CD4-positive, CD25-positive, alpha-beta regulatory T cell (primary cell): Measurements from ENCODE around the gene CYREN. TPM values are rescaled to one million over a fixed set of nuclear protein-coding genes. Genes with fewer than 3 reads are reported as not detected.

Source experiments
- ATAC-seq, 2 donors: fragments of 150-1000 bp; cut with Tn5 transposase; one replicate each; pipeline ENCODE4 v1.10.0; 2021; ENCODE audit warnings: low read depth in 2 of 2, moderate number of reproducible peaks in 2 of 2, moderate library complexity in 1 of 2
- DNase-seq, 3 donors: peaks; one replicate each; pipeline versions ENCODE4 v3.0.0 to v3.0.0-alpha.2; 2012 to 2022; ENCODE audit warnings: mixed read lengths in 1 of 3
- H3K27ac ChIP-seq: one replicate; pipeline ENCODE4 v1.7.0; 2013; ENCODE audit warnings: mild to moderate bottlenecking, low read length; ENCODE audit not compliant: insufficient read depth, poor library complexity, severe bottlenecking
- H3K27me3 ChIP-seq: one replicate; pipeline ENCODE4 v1.7.0; 2013; ENCODE audit warnings: low read length; ENCODE audit not compliant: control insufficient read depth, insufficient read depth
- H3K36me3 ChIP-seq: one replicate; pipeline ENCODE4 v1.7.0; 2013; ENCODE audit warnings: mild to moderate bottlenecking, low read length, moderate library complexity; ENCODE audit not compliant: control insufficient read depth, insufficient read depth
- H3K4me1 ChIP-seq: 2 replicates; pipeline ENCODE4 v1.7.0; 2013; ENCODE audit warnings: mild to moderate bottlenecking, low read length; ENCODE audit not compliant: insufficient read depth, control insufficient read depth, poor library complexity, severe bottlenecking
- H3K4me3 ChIP-seq: one replicate; pipeline ENCODE4 v1.7.0; 2013; ENCODE audit warnings: low read depth, mild to moderate bottlenecking, low read length, moderate library complexity
- H3K9me3 ChIP-seq, 2 experiments: 1 replicate in 1 of 2; 2 replicates in 1 of 2; pipeline ENCODE4 v1.7.0; 2013; ENCODE audit warnings: low read length in 2 of 2, mild to moderate bottlenecking in 1 of 2, moderate library complexity in 1 of 2; ENCODE audit not compliant: control insufficient read depth in 2 of 2
- H3K27ac Mint-ChIP-seq, 3 donors: one replicate each; pipeline ENCODE4 v1.8.0; 2020 to 2022; ENCODE audit warnings: mild to moderate bottlenecking in 3 of 3, mixed read lengths in 3 of 3, moderate library complexity in 2 of 3
- H3K27me3 Mint-ChIP-seq: one replicate; pipeline ENCODE4 v1.8.0; 2022; ENCODE audit warnings: mild to moderate bottlenecking, mixed read lengths
- H3K36me3 Mint-ChIP-seq: one replicate; pipeline ENCODE4 v1.8.0; 2020; ENCODE audit warnings: mixed read lengths
- H3K4me1 Mint-ChIP-seq, 4 donors: one replicate each; pipeline ENCODE4 v1.8.0; 2020 to 2022; ENCODE audit warnings: mixed read lengths in 4 of 4, mild to moderate bottlenecking in 1 of 4
- H3K4me3 Mint-ChIP-seq, 4 donors: one replicate each; pipeline ENCODE4 v1.8.0; 2020 to 2022; ENCODE audit warnings: mild to moderate bottlenecking in 4 of 4, mixed read lengths in 4 of 4, moderate library complexity in 3 of 4
- H3K9me3 Mint-ChIP-seq, 7 donors: one replicate each; pipeline ENCODE4 v1.8.0; 2020 to 2022; ENCODE audit warnings: mixed read lengths in 7 of 7, mild to moderate bottlenecking in 3 of 7, moderate library complexity in 2 of 7
- polyA plus RNA-seq, 4 donors: library from polyadenylated mRNA; unstranded; fragments of 300-500 nt; fragmentation: Illumina TruSeq; gene quantifications; one replicate each; pipeline ENCODE4 v1.2.3, GENCODE V29; 2021
- total RNA-seq: library from RNA; stranded (reverse); gene quantifications from one replicate; pipeline ENCODE4 v1.2.3, GENCODE V29; 2022

The CYREN gene
- total and polyA plus RNA-seq, 5 donors from 2014 or later, result 20.1 to 39.8 (median 28.3) TPM

DNA sequence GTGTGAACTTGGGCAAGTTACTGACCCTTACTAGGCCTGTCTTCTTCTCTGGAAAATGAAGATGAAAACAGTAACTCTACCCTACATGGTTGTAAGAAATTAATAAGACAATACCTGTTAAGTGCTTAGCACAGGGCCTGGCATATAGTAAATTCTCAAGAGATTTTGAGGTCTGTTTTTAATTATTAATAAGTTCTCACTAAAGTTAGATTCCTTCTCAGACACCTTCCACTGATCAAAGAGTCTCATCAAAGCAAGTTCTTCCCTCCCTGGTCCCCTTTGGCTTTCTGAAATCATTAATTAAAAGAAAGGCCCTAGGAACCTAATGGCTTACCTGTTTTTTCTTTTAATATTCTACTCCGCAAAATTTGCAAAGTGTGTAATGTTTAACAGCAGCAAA is 18.1 kb downstream of the CYREN start:
- Mint-ChIP-seq H3K9me3 (peaks cover 0 to 39% (median 16%) of the 10 kb centered on the region in 7 donors), H3K27me3 (no peaks in the 10 kb centered on the region), H3K36me3 (peaks cover 52% of the 10 kb centered on the region), H3K4me1 (peaks cover 19 to 74% (median 60%) of the 10 kb centered on the region in 4 donors), H3K4me3 (peak overlapping the region in 2 of 4 donors; percentile 8 to 47), H3K27ac (no peak overlapping the region)
- Histone ChIP-seq H3K4me1 (peaks cover 41% of the 10 kb centered on the region), H3K9me3 (peaks cover 27 to 35% of the 10 kb centered on the region in 2 experiments), H3K27me3 (no peaks in the 10 kb centered on the region), H3K27ac (no peak overlapping the region), H3K36me3 (peaks cover 28% of the 10 kb centered on the region), H3K4me3 (no peak overlapping the region)
- no peak for ATAC-seq
- DNase-seq, result no peak

- Histone ChIP-seq H3K9me3 (peaks cover 27 to 29% of the 10 kb centered on the region in 2 experiments), H3K4me1 (peaks cover 48% of the 10 kb centered on the region), H3K27me3 (no peaks in the 10 kb centered on the region), H3K4me3 (peak overlapping the region; percentile 99), H3K36me3 (peaks cover 23% of the 10 kb centered on the region), H3K27ac (no peak overlapping the region)
- DNase-seq, result no peak
- peak overlapping the region; percentile 12 to 52 (median 15) for H3K27ac Mint-ChIP-seq
- H3K4me1 Mint-ChIP-seq, result peaks cover 19 to 75% (median 58%) of the 10 kb centered on the region in 4 donors
- H3K9me3 Mint-ChIP-seq, result peaks cover 0 to 33% (median 14%) of the 10 kb centered on the region in 7 donors
- H3K4me3 Mint-ChIP-seq, result peak overlapping the region; percentile 4 to 87 (median 51)
- peaks cover 43% of the 10 kb centered on the region for H3K36me3 Mint-ChIP-seq
- no peaks in the 10 kb centered on the region for H3K27me3 Mint-ChIP-seq
- no peak for ATAC-seq
Observed at GRCh38 chr7:135151533-135151932, 19.0 kb downstream of the CYREN start.

DNA sequence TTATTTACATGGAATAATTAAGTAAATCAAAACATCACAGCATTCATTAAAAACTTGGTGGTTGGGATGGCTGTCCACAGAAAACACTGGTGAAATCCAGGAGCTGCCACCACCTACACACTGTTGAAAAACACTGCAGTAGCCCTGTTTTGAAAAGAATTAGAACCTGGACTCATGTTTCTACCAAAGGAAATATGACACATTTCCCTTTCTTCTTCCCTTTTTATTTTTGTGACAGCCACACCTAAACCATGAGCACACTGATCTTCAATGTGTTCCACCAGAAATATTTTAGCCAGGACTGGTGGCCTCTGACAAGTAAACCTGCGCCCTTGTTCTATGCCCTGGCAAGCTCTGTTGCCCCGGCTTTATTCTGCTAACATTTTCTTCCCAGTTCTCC is 19.4 kb downstream of the CYREN start:
- H3K36me3 ChIP-seq, result peaks cover 23% of the 10 kb centered on the region
- H3K36me3 Mint-ChIP-seq, result peaks cover 39% of the 10 kb centered on the region
- H3K4me3 ChIP-seq, result peak overlapping the region; percentile 99
- H3K4me3 Mint-ChIP-seq, result peak overlapping the region; percentile 87 to 93 (median 88)
- H3K4me1 ChIP-seq, result peaks cover 52% of the 10 kb centered on the region
- no peaks in the 10 kb centered on the region for H3K27me3 Mint-ChIP-seq
- H3K27ac Mint-ChIP-seq, result peak overlapping the region; percentile 12 to 52 (median 15)
- no peaks in the 10 kb centered on the region for H3K27me3 ChIP-seq
- H3K4me1 Mint-ChIP-seq, result peaks cover 19 to 77% (median 60%) of the 10 kb centered on the region in 4 donors
- ATAC-seq (no peak), DNase-seq (no peak)
- peaks cover 0 to 29% (median 9%) of the 10 kb centered on the region in 7 donors for H3K9me3 Mint-ChIP-seq
- no peak overlapping the region for H3K27ac ChIP-seq
- peaks cover 23 to 25% of the 10 kb centered on the region in 2 experiments for H3K9me3 ChIP-seq

DNA sequence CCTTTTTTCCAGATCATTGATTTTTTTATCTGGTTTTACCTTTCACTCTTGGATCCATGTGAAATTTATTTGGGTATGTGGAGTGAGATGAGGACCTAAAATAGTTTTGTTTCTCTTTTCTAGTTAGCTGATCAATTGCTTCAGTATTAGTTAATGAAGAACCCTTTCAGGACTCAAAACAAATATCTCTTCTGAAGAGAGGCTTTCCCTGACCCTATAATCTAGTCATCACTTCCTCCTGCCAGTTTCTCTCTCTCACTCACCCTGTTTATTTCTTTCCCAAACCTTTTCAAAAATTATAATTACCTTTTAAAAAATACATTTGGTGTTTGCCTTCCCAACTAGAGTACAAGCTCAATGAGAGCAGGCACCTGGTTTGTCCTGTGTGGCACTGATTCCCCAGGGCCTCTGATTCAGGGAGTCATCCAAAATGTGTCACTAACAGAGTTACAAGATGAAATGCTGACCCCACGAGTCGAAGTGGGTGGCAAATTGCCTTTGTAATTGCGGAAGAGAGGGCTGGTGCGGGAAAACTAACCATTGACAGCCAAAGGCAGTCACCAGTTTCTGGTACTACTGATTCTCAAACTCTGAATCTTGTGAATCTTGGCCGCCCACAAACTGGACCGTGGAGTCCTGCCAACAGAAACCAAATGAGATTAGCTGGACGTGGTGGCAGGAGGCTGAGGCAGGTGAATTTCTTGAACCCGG is 20.3 kb downstream of the CYREN start:
- H3K36me3 ChIP-seq, result peaks cover 19% of the 10 kb centered on the region
- no peak for ATAC-seq
- H3K27ac ChIP-seq, result no peak overlapping the region
- peak overlapping the region in 1 of 3 donors; percentile 80 for H3K27ac Mint-ChIP-seq
- no peaks in the 10 kb centered on the region for H3K27me3 ChIP-seq
- H3K9me3 Mint-ChIP-seq, result peaks cover 0 to 20% (median 9%) of the 10 kb centered on the region in 7 donors
- H3K4me1 ChIP-seq, result peaks cover 56% of the 10 kb centered on the region
- no peaks in the 10 kb centered on the region for H3K27me3 Mint-ChIP-seq
- peak overlapping the region; percentile 99 for H3K4me3 ChIP-seq
- peaks cover 33% of the 10 kb centered on the region for H3K36me3 Mint-ChIP-seq
- peak overlapping the region; percentile 87 to 94 (median 92) for H3K4me3 Mint-ChIP-seq
- peaks cover 19 to 81% (median 66%) of the 10 kb centered on the region in 4 donors for H3K4me1 Mint-ChIP-seq
- DNase-seq, result no peak
- peaks cover 15 to 16% of the 10 kb centered on the region in 2 experiments for H3K9me3 ChIP-seq

DNA sequence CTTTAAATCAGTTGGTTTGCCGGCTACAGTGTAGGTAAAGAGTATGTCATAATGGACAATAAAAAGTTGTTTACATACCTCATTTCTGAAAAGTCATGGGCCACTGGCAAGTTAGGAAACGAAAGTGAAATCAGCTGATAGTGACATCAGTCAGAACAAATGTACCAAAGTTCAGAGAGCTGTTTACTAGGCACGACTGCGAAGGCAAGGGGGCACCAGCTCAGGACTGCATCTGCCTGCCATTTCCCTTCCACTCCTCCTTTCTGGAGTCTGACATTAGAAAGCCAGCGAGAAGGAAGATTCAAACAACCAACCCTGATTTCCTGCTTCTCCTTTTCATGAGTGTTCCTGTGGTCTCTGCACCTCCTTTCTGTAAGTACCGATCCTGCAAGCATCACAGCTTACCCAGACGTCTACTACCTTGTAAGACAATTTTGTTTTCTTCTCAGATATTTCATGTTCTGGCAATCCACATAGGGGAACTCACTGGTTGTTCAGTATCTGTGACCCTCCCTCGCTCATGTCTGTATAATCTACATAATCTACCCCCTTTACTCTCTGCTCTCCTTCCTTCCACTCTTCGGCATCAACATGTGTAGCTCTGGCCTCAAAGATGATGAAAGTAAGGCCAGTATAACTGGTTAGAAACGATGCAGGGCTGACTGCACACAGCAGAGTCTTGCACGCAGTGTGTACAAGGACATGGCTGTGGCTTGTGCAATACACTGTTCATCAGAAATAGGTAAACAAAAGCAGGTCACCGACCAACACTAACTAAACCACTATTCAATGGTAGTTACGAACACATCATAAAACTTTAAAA is 22.4 kb downstream of the CYREN start, which contains the start of gene TMEM140:
TSS of gene TMEM140 (plus strand) at position 174 of the 823 bp plus-strand sequence. CDS start 16,370 bp downstream, outside the sequence.
- H3K27ac ChIP-seq, result peak within 1 kb of the TSS; percentile 94
- Mint-ChIP-seq H3K27ac (peak within 1 kb of the TSS; percentile 96 to 98 (median 97)), H3K36me3 (peaks cover 15% of the 10 kb centered on the region), H3K27me3 (no peaks in the 10 kb centered on the region), H3K4me3 (peak within 1 kb of the TSS; percentile 87 to 94 (median 92)), H3K4me1 (peaks cover 5 to 70% (median 58%) of the 10 kb centered on the region in 4 donors), H3K9me3 (peaks cover 0 to 4% (median 3%) of the 10 kb centered on the region in 7 donors)
- H3K4me1 ChIP-seq, result peaks cover 56% of the 10 kb centered on the region
- H3K9me3 ChIP-seq, result peaks cover 0 to 3% of the 10 kb centered on the region in 2 experiments
- H3K4me3 ChIP-seq, result peak within 1 kb of the TSS; percentile 99
- H3K27me3 ChIP-seq, result no peaks in the 10 kb centered on the region
- peaks cover 19% of the 10 kb centered on the region for H3K36me3 ChIP-seq
- peak; percentile 42 to 92 (median 82) for DNase-seq
- peak; percentile 76 to 85 for ATAC-seq

DNA sequence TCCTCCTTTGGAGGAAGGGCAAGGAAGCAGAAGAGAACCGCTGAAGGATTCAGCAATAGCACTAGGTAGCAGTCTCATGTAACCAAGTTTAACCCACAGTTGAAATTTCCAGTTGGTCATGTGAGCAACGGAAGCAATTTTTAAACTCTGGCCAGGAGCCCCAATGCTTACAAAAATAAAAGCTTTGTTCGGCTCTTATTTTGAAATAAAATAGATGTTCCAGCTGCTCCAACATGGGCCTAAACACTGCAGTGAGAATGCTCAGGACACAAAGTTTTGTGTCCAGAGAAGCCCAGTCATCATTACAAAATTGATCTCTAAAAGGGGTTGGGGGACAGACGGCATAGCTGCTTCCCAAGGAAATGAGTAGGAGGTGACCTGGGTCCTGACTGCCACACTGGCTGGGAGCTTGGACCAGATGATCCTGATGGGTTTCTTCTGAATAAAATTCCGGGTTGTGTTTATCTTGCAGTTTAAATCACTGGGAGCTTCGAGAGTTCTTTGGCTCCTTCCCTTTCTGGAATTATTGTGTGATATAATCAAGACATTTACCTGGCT is 23.1 kb downstream of the CYREN start:
- DNase-seq (peak in 2 of 3 donors; percentile 24 to 64), ATAC-seq (peak; percentile 7 to 23)
- peaks cover 5 to 66% (median 53%) of the 10 kb centered on the region in 4 donors for H3K4me1 Mint-ChIP-seq
- H3K9me3 Mint-ChIP-seq, result peaks cover 0 to 1% (median 0%) of the 10 kb centered on the region in 7 donors
- peak overlapping the region; percentile 94 for H3K27ac ChIP-seq
- H3K36me3 Mint-ChIP-seq, result peaks cover 8% of the 10 kb centered on the region
- peak overlapping the region; percentile 96 to 98 (median 97) for H3K27ac Mint-ChIP-seq
- peaks cover 56% of the 10 kb centered on the region for H3K4me1 ChIP-seq
- H3K27me3 Mint-ChIP-seq, result peaks cover 2% of the 10 kb centered on the region
- H3K27me3 ChIP-seq, result no peaks in the 10 kb centered on the region
- H3K36me3 ChIP-seq, result peaks cover 13% of the 10 kb centered on the region
- H3K9me3 ChIP-seq, result no peaks in the 10 kb centered on the region
- H3K4me3 Mint-ChIP-seq, result peak overlapping the region; percentile 87 to 94 (median 92)
- H3K4me3 ChIP-seq, result peak overlapping the region; percentile 99
